Hippocampal formation (tissue), 2 donors: ENCODE measurements around the gene KRTAP24-1.

ENCODE experiments used
- DNase-seq, 2 donors: peaks; one replicate each; lab custom pipeline; 2025; lab: John Stamatoyannopoulos, UW

Gene KRTAP24-1, protein sequence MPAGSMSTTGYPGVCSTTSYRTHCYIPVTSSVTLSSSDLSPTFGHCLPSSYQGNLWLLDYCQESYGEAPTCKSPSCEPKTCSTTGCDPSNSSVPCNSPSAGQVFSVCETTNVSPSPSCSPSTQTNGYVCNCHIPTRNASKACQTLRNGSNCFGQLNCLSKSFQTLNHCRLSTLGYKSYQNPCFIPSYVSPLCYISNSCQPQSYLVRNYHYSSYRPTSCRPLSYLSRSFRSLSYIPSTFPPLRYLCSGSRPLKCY

DNA sequence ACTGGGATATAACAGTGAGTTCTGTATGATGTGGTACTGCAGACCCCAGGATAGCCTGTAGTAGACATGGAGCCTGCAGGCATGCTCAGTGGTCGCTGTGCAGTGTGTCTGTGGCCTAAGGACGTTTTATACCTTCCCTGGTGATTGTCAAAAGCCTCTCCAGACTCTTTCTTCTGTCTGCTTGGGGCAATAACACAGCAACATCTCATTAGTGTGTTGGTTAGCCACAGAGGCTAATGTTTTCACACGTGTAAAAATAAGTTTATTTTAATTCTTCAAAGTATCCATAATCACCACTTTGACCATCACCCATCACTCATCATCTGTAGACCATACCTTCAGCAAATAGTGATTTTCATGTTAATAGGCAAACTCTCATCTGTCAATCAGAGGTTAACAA lies at the start of gene KRTAP24-1:
KRTAP24-1 (minus strand) TSS at position 101 of the 400 bp plus-strand sequence; CDS start at position 83, 18 bp downstream.
- DNase-seq: no peak

DNA sequence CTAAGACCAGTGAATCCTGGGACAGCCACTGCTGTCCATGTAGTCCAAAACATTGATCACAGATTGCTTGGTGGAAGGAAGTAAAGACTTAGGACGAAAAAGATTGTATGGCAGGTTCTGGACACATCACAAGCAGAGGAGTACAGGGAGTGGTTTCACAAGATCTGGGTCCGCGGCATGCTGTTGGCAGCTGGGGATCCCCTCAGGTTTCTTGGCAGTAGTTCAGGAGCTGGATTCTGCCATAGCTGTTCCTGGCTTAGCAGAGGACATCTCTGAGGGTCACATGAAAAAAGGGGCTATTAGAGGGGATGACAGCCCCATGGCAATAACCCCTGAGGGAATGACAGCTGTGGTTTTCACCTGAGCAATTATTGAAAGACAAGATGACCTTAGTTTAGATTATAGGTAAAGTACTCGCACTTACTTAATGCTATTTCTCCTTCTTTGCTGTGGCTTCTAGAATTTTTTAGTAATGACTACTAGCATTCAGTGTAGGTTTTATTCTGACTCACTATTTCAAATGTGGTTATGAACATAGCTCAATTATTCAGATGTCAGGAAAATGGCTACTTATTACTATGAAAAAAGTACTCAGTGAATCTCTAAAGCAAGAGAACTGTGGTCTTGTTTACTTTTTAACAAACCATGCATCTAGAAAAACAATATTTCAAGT lies 46.6 kb upstream of the KRTAP24-1 start:
- no peak for DNase-seq

DNA sequence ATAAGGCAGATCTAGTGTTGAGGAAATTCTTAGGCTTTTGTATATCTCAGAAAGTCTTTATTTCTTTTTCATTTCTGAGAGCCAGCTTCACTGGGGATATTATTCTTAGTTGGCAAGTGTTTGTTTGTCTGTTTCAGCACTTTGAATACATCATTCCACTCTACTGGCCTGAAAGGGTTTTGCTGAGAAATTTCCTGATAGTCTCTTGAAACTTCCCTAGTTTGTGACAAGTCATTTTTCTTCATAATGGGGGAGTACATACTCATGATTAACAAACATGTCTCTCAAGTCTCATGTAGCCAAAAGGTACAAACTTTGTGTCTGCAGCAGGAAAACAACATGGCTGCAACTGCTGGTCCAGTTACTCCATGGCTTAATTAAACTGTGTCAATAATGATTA lies 43.6 kb upstream of the KRTAP24-1 start:
- no peak for DNase-seq

DNA sequence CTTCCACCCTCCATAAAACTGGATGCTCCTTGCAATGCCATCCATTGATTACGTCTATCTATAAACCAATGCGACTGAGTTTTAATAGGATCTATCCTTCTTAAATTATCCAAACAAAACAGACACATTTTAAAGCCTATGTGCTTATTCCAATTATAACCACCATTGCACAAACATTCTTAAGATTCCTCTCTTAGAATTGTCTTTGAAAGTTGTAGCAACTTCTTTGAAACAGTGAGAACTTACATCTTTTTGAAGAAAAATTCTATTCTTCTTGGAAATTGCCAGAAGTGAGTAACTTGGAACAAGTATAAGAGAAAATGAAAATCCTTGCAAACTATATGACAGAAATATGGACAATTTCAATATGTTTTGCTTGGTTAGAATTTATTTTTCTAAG lies 37.5 kb upstream of the KRTAP24-1 start, which contains the start of gene KRTAP26-1:
KRTAP26-1 (minus strand) TSS at position 101 of the 400 bp plus-strand sequence. CDS start 280 bp downstream, outside the sequence.
- DNase-seq: no peak

DNA sequence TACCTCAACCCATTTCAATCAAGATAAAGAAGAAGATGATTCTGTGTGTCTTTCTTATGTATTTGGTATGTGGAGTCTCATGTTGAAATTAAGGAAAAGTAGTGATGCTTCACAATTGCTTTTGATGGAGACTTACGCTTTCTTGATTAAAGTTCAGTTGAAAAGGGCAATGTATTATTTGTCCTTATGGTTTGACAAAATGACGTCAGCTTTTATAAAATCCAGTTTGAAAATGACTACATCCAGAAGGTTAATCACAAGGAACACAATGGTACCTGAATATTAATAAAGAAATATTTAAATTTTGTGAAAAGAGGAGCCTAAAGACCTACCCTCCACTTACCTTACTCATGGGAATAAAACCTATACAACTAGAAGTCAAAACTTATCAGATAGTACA lies 33.0 kb upstream of the KRTAP24-1 start:
- DNase-seq: no peak

DNA sequence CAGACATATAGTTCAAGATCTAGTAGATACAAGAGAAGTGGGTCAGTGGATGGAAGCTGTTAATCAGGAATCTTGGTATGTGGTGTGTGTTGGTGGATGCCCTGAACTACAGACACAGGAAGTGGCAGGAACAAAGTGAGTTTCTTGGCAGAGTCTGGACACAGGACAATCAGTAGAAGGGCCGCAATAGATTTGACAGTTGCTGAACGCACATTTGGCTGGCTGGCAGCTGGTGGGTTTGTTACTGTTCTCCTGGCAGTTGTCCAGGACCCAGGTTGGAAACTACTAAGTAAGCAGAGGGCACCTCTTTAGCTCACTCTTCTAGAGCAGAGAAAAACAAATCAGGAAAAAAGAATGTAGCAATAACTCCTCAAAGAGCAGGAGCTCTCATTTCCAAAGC lies 24.1 kb upstream of the KRTAP24-1 start:
- no peak for DNase-seq

DNA sequence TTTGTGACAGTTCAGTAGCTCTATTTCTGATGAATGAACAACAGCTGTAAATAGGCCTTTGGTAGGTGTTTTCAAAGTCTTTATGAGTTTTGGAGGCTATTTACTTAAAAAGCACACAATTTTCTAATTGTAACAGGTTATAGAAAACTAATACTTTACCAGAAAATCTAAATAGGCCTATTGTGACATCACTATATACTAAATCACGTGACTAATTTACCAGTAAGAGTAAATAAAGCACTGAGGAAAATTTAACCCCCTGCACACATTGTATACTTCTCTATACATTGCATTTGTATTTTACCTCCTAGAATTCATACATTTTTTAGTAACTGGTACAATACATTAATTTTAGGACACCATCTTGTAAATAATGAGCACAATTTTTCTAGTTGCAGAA lies 22.4 kb upstream of the KRTAP24-1 start:
- no peak for DNase-seq

DNA sequence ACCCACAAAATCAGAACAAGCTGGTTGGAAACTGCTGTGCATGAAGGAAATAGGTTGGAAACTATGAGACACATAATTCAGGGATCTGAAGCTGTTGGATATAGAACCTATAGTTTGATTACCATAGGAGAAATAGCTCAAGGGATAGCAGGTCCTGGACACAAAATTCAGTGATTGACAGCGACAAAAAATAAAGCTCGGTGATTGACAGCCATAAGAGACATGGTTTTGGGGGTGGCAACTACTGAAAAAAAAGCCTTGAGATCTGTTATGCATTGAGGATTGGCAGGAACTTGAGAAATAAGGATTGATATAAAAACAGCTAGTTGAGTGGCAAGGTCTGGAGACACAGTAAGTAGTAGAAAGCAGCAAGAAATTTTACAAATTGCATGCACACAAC lies 6.5 kb upstream of the KRTAP24-1 start, which contains the start of gene KRTAP25-1:
KRTAP25-1 (minus strand) TSS at position 300 of the 400 bp plus-strand sequence; CDS start at position 276, 24 bp downstream.
- DNase-seq: no peak

DNA sequence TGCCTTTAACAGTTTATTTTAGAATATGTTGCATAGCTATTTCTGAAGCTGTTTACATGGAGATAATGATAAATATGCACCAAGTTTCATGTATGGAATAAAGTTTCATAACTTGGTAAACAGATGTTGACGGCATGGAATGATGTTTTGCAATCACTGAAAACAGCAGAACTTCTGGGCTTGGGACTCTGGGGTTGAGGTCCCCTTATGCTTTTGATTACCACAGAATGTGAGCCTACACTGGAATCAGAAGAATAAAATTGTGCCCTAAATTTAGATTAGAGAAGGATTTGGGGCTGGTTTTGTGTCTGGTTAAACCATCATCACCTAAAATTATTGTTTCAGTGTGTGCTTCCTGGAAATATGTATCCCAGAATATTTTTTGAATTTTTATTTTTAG lies 11.1 kb downstream of the KRTAP24-1 start:
- no peak for DNase-seq

DNA sequence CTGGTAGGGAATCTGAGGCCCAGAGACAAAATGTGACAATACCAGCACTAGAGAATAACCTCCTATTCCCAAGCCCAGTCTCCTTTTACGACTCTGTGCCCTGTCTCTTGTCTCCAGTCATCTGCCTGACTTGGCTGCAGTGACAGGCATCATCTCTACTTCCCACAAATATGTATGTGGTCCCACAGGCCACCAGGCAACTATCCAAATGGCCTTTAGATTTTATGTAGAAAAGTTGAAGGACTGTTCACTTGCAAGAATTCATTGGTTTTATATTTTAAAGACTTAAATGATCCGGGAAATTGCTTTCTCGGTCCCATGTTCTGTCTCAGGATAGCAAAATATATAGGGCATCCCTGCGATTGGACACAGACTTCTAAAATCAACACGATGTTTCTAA lies 11.6 kb downstream of the KRTAP24-1 start:
- no peak for DNase-seq

DNA sequence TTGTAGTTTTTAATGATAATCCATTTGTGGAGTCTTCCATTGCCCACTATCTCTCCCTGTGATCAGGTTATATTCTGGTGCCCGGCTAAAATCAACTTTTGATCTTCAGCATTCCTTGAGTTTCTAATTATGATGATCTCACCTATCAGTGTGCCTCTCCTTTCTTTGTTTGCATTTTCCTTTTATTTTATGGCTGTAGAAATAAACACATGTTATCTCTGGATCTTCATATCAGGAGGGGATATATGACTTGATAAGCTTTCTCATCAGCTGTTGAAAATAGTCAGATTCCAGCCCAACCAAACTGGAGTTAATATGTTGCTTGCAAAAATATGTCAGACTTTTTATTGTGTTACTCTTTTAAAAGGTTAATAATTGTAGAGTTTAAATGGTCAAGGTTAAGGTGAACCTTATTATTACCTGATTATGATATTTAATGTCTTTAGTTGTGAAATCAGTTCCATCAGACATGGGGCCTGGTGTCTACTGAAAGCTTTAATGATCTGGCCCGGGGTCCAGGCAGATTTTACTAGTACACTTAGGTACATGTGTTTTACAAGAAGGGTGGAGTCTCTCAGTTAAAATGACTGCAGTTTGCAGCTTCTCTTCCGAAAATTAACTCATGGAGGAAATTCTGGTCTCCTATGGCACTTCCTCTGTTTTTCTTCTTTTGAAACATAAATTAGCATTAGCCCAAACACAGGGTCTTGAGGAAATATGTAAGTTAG lies 12.8 kb downstream of the KRTAP24-1 start:
- no peak for DNase-seq

DNA sequence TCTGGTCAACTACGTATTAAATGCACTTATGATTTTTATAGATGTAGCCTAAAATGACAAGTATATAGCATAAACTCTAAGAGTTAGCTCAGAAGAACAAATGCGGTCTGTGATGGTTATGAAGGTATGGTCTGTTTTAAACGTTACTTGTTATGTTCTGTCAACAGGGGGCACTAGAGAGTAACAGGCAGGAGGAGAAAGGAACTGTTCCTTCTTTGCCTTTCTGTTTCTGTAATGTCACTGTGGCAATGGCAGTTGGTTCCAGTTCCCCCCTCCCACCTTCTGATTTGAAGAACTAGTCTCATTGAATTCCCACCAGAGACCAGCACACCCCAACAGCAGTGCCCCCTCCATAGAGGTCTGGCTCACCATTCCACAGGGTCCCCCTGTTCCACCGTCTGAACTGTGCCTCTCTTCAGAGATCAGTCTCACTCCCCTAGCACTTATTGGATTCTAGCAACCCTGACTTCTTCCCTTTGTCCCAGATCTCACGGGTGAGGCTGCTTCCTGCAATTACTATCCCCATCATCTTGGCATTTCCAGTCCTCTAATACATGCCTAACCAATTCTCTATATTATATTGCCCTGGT lies 14.0 kb downstream of the KRTAP24-1 start:
- no peak for DNase-seq

DNA sequence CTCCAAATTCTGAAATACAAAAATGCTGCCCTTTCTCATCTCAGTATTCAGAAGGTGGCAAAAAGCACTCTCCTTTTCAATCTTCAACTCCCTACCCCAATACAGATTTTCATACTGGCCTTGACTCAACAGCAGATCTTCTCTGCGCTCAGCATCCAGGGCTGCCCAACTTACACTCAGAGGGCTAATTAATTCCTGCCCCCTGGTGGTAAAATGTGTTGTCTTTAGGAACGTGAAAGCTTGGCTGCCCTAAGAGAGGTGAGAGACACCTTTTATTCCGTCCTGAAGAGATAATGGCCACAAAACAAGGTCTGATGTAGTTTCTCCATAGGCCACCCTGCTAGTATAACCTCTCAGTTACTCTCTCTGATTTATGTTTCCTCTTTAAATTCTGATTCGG lies 25.0 kb downstream of the KRTAP24-1 start:
- no peak for DNase-seq

DNA sequence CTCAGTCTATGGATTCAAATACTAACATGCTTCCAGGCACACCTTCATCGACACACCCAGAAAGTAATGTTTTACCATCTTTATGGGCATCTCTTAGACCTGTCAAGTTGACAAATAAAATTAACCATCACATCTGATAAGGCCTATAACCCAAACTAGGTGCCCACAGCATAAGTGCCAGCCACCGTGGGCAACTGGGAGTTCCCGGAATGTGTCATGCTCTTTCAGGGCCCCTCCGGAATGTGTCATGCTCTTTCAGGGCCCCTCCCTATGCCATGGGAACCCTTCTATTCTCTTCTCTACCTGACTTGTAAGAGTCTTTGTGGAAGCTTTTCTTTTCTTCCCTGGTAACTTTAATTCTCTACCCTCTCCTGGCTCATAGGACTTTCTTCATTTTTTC lies 26.6 kb downstream of the KRTAP24-1 start:
- no peak for DNase-seq

DNA sequence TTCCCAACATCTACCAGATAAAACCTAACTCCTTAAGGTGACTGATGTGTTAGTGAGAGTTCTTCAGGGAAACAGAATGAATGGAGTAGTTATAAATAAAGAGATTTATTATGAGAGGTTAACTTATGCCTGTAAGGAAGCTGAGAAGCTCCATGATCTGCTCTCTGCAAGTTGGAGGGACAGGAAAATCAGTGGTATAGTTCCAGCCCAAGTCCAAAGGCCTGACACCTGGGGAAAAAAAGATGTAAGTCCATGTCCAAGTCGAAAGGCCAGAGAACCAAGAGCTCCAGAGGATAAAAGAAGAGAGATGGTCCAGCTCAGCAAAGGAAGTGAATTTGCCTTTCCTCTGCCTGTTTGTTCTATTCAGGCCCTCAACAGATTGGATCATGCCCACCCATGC lies 27.1 kb downstream of the KRTAP24-1 start:
- DNase-seq: no peak

DNA sequence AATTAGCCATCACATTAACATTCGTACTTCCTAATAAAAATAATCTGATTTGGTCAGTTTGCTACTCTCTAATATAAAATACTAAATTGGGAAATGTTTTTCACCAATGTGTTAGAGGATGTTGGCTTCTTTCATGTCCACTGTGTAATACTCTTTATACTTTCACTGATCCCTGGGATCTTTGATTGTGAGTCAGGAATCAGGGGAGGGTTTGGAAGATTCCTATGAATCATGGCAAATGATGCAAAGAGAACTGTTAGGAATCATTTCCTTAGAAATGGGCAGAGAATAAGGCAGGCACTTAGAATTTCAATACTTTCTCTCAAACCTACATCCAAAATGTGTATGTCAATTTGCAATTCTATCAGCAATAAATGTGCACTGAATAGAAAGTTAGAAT lies 31.0 kb downstream of the KRTAP24-1 start:
- no peak for DNase-seq

DNA sequence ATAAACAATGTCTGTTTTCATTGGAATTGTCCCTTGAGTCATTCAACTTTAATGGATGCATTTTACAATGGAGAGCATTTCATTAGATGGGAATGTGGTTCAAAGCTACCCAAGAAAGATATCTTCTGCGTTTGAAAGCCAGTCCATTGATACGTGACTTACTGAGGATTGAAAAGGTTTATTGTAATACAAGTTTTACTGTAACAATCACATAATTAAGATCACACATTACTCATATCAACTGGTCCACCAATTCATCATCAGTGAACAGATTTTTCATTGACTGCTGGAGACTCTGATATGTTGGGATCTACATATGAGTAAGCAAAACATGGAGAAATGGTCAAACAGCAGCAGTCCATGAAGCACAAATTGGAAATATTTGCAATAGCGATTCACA lies 32.8 kb downstream of the KRTAP24-1 start:
- no peak for DNase-seq

DNA sequence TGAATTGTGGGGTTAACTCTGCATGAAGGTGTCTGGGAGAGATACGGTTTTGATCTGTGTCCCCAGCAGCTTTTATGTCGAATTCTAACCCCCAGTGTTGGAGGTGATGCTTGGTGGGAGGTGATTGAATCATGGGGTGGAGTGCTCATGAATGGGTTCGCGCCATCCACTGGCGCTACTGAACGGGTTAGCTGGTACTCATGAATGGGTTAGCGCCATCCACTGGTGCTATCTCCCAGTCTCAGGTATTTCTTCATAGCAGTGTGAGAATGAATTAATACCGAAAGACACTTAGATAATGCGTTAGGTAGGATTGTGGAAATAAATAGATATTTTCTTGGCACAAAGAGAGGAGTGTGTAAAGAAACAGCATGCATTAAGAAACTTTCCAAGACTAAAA lies 33.9 kb downstream of the KRTAP24-1 start:
- no peak for DNase-seq

DNA sequence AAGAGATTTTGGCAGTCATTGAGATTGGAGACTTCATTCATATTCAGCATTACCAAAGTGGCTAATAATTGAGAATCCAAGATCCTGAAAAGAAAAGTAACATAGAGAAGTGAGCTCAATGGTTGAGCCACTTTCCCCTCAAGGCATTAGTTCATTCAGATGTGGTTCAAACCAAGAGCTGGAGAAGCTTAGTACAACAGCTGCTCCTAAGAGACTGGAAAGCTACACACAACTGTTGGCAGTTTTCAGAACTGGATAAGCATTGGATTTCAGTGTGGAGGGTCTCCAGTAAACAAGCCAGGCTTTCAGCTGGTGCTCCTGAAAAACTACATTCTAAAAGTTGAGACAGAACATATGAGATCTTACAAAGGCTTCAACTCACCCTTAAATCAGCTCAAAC lies 37.7 kb downstream of the KRTAP24-1 start:
- DNase-seq: no peak

DNA sequence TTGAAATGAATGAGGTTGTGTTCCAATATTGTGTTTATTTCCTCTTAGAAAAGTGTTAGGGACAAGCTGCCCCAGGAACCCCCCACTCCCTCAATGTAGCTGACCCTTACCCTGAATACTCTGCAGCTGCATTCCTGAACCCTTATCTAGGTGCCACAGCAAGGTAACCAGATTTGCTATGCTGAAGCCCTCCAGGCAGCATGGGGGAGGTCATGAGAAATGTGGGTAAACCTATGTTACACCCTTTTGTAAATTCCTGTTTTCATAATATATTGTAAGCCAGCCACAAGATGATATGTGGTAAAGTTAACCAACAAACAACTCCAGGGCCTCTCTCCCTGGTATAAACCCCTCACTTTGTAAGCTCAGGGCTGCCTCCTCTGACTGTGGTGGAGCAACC lies 39.1 kb downstream of the KRTAP24-1 start:
- no peak for DNase-seq

DNA sequence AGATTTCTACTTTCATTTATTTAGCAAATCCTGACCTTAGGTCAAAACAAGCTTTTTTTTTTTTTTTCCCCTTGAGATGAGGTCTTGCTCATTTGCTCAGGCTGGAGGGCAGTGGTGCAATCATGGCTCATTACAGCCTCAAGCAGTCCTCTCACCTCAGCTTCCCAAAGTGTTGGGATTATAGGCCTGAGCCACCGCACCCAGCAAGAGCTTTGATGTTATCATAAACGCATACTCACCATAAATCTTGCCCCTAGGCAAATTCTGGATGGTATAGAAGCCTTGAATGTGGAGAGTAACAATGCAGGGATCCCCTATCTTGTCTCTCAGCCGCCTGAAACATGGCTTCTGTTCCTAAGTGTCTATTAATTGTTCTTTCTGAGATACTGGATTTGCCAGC lies 42.1 kb downstream of the KRTAP24-1 start:
- DNase-seq: no peak

DNA sequence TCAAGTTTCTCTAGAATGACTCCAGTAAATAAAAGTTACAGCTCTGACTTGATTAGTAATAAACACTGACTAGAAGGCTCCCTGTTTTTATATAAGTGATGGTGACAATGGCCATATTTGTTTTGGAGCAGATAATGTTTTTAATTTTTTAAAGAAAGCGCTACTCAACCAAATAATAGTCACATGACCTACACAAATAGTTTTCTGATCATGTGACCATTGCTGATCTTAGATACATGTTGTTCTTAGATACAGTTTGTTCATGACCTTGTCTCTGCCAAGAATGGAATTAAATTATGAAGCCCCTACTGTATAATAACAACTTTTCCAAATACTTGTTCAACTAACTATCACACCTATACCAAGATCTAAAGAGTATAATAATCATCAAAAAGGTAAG lies 44.6 kb downstream of the KRTAP24-1 start:
- DNase-seq: no peak

DNA sequence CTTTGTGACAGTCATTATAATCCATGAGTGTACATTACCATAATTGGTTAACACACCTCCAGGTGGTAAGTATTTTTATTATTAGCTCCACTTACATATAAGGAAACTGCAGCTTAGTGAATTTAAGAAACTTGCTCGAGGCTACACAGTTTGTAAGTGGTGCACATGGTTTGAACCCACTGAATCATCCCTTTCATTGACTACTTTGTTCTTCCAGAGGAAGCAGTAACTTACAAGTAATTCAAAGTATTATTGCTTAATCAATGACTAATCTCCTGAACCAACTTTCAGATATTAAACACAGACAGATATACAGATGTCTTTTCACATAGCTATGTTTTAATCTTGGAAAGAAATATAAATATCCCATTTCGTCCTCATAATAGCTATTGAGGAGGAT lies 48.1 kb downstream of the KRTAP24-1 start:
- no peak for DNase-seq
